ENCODE measurements around the gene ZNF655.
"Not testable (repeated sequence)": the region's sequence is repeated elsewhere in the genome, so short reads cannot be mapped to it uniquely, and the experiment has no call there.

DNA sequence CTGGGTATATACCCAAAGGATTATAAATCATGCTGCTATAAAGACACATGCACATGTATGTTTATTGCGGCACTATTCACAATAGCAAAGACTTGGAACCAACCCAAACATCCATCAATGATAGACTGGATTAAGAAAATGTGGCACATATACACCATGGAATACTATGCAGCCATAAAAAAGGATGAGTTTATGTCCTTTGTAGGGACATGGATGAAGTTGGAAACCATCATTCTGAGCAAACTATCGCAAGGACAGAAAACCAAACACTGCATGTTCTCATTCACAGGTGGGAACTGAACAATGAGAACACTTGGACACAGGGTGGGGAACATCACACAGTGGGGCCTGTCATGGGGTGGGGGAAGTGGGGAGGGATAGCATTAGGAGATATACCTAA is 8.9 kb upstream of the ZNF655 start:
- TF ChIP-seq, protein P1, sequence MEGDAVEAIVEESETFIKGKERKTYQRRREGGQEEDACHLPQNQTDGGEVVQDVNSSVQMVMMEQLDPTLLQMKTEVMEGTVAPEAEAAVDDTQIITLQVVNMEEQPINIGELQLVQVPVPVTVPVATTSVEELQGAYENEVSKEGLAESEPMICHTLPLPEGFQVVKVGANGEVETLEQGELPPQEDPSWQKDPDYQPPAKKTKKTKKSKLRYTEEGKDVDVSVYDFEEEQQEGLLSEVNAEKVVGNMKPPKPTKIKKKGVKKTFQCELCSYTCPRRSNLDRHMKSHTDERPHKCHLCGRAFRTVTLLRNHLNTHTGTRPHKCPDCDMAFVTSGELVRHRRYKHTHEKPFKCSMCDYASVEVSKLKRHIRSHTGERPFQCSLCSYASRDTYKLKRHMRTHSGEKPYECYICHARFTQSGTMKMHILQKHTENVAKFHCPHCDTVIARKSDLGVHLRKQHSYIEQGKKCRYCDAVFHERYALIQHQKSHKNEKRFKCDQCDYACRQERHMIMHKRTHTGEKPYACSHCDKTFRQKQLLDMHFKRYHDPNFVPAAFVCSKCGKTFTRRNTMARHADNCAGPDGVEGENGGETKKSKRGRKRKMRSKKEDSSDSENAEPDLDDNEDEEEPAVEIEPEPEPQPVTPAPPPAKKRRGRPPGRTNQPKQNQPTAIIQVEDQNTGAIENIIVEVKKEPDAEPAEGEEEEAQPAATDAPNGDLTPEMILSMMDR (conservative IDR thresholded peaks at IDR 0.05 in 1 of 2, IDR thresholded peaks at IDR 0.05 in 1 of 2; ENCODE audit: extremely low read depth in 1 of 2, insufficient read depth in 1 of 2, low read depth in 1 of 2, low read length in 2 of 2): not testable (repeated sequence)
- not testable (repeated sequence) for TF ChIP-seq EZH2 (IDR thresholded peaks at IDR 0.05; ENCODE audit: borderline replicate concordance, low read length)
